DOHH2 (cell line): ENCODE results near the gene TTC39C.

Source experiments
- H3F3A ChIP-seq: fragments of 200-600 bp; sonication (generic), shearing (Covaris generic); 2 replicates; pipeline ENCODE4 v1.6.0; 2016; ENCODE audit warnings: antibody characterized with exemption, mild to moderate bottlenecking; ENCODE audit not compliant: control insufficient read depth, insufficient read depth
- H3K27ac ChIP-seq: fragments of 200-600 bp; sonication (generic); 2 replicates; pipeline ENCODE4 v1.5.1; 2014; ENCODE audit warnings: low read depth, mild to moderate bottlenecking, low read length, moderate library complexity
- H3K27me3 ChIP-seq: fragments of 200-600 bp; sonication (generic); 2 replicates; pipeline ENCODE4 v1.6.1; 2014; ENCODE audit warnings: mild to moderate bottlenecking, low read length, mixed read lengths; ENCODE audit not compliant: control insufficient read depth
- H3K36me3 ChIP-seq: fragments of 200-600 bp; sonication (generic); 2 replicates; pipeline ENCODE4 v1.6.1; 2014; ENCODE audit warnings: mild to moderate bottlenecking, low read length, moderate library complexity, mixed read lengths; ENCODE audit not compliant: control insufficient read depth
- H3K4me1 ChIP-seq: fragments of 200-600 bp; sonication (generic); 2 replicates; pipeline ENCODE4 v1.6.1; 2014; ENCODE audit warnings: mild to moderate bottlenecking, low read length, mixed read lengths; ENCODE audit not compliant: control insufficient read depth
- H3K4me2 ChIP-seq: fragments of 200-600 bp; sonication (generic); 2 replicates; pipeline ENCODE4 v1.6.0; 2014; ENCODE audit warnings: mild to moderate bottlenecking, low read length, moderate library complexity
- H3K4me3 ChIP-seq: fragments of 200-600 bp; sonication (generic); 2 replicates; pipeline ENCODE4 v1.5.1; 2014; ENCODE audit warnings: mild to moderate bottlenecking, low read length, mixed read lengths
- H3K79me2 ChIP-seq: fragments of 200-600 bp; sonication (generic); 2 replicates; pipeline ENCODE4 v1.6.1; 2014; ENCODE audit warnings: mild to moderate bottlenecking, low read length, mixed read lengths; ENCODE audit not compliant: control insufficient read depth
- H3K9me2 ChIP-seq: fragments of 200-600 bp; sonication (generic); replicated peaks from 2 replicates; pipeline ENCODE4 v1.6.1; 2014; ENCODE audit warnings: mild to moderate bottlenecking, low read length, mixed read lengths; ENCODE audit not compliant: control insufficient read depth
- H3K9me3 ChIP-seq: fragments of 200-600 bp; sonication (generic); 2 replicates; pipeline ENCODE4 v1.6.1; 2014; ENCODE audit warnings: antibody characterized with exemption, low read length, mixed read lengths; ENCODE audit not compliant: control insufficient read depth, insufficient read depth
- H4K20me1 ChIP-seq: fragments of 200-600 bp; sonication (generic); 2 replicates; pipeline ENCODE4 v1.6.0; 2014; ENCODE audit warnings: low read depth, mild to moderate bottlenecking, antibody characterized with exemption, low read length, moderate library complexity; ENCODE audit not compliant: control insufficient read depth, insufficient read depth
- CTCF ChIP-seq: fragments of 200-600 bp; sonication (generic); IDR thresholded peaks from one replicate; pipeline ENCODE4 v1.5.1; 2014; ENCODE audit warnings: antibody characterized with exemption, mild to moderate bottlenecking, low read depth, low read length; ENCODE audit not compliant: poor library complexity, severe bottlenecking
- EZH2phosphoT487 ChIP-seq: fragments of 200-600 bp; sonication (generic); IDR thresholded peaks from 2 replicates; pipeline ENCODE4 v1.6.1; 2017; ENCODE audit warnings: borderline replicate concordance, mild to moderate bottlenecking, antibody characterized with exemption, low read length, moderate library complexity, mixed read lengths

TTC39C gene

GRCh38 chr18:24060644-24061043, 46.1 kb downstream of the TTC39C start:
- H3K4me2 ChIP-seq, result no peak overlapping the region
- no peaks in the 10 kb centered on the region for H3F3A ChIP-seq
- H3K27me3 ChIP-seq, result no peaks in the 10 kb centered on the region
- peaks cover 4% of the 10 kb centered on the region; the same call in 1 of the 2 replicates for H4K20me1 ChIP-seq
- no peak overlapping the region for H3K27ac ChIP-seq
- H3K9me2 ChIP-seq, result no peaks in the 10 kb centered on the region
- no peaks in the 10 kb centered on the region for H3K9me3 ChIP-seq
- TF ChIP-seq EZH2phosphoT487 (no peak), CTCF (no peak)
- peaks cover 34% of the 10 kb centered on the region for H3K4me1 ChIP-seq
- H3K36me3 ChIP-seq, result peaks cover 11% of the 10 kb centered on the region
- peaks cover 82% of the 10 kb centered on the region for H3K79me2 ChIP-seq
- H3K4me3 ChIP-seq, result no peak overlapping the region

- H3K9me2 ChIP-seq, result no peaks in the 10 kb centered on the region
- TF ChIP-seq CTCF (no peak), EZH2phosphoT487 (no peak)
- peaks cover 23% of the 10 kb centered on the region for H3K4me1 ChIP-seq
- peaks cover 58% of the 10 kb centered on the region for H3K79me2 ChIP-seq
- H3K27ac ChIP-seq, result no peak overlapping the region
- H3K27me3 ChIP-seq, result no peaks in the 10 kb centered on the region
- no peaks in the 10 kb centered on the region for H3F3A ChIP-seq
- H3K9me3 ChIP-seq, result no peaks in the 10 kb centered on the region
- no peak overlapping the region for H3K4me3 ChIP-seq
- no peaks in the 10 kb centered on the region for H4K20me1 ChIP-seq
- peaks cover 32% of the 10 kb centered on the region for H3K36me3 ChIP-seq
- no peak overlapping the region for H3K4me2 ChIP-seq
These were observed 48.7 kb downstream of the TTC39C start for GRCh38 chr18:24063121-24063731.

GRCh38 chr18:24064391-24065100, 50.0 kb downstream of the TTC39C start:
- Histone ChIP-seq H3F3A (no peaks in the 10 kb centered on the region), H3K27me3 (no peaks in the 10 kb centered on the region), H3K4me2 (no peak overlapping the region), H3K4me3 (no peak overlapping the region), H4K20me1 (no peaks in the 10 kb centered on the region), H3K36me3 (peaks cover 40% of the 10 kb centered on the region), H3K79me2 (peaks cover 45% of the 10 kb centered on the region), H3K9me3 (no peaks in the 10 kb centered on the region), H3K27ac (no peak overlapping the region), H3K9me2 (no peaks in the 10 kb centered on the region), H3K4me1 (peaks cover 24% of the 10 kb centered on the region)
- TF ChIP-seq CTCF (no peak), EZH2phosphoT487 (no peak)
